Germinal center (tissue), 1 donor: ENCODE measurements around the gene STAT1.

Experiments used
- DNase-seq: peaks from one replicate; pipeline ENCODE4 v3.0.0; 2012; ENCODE audit warnings: mixed read lengths, low spot score

STAT1 gene

DNA sequence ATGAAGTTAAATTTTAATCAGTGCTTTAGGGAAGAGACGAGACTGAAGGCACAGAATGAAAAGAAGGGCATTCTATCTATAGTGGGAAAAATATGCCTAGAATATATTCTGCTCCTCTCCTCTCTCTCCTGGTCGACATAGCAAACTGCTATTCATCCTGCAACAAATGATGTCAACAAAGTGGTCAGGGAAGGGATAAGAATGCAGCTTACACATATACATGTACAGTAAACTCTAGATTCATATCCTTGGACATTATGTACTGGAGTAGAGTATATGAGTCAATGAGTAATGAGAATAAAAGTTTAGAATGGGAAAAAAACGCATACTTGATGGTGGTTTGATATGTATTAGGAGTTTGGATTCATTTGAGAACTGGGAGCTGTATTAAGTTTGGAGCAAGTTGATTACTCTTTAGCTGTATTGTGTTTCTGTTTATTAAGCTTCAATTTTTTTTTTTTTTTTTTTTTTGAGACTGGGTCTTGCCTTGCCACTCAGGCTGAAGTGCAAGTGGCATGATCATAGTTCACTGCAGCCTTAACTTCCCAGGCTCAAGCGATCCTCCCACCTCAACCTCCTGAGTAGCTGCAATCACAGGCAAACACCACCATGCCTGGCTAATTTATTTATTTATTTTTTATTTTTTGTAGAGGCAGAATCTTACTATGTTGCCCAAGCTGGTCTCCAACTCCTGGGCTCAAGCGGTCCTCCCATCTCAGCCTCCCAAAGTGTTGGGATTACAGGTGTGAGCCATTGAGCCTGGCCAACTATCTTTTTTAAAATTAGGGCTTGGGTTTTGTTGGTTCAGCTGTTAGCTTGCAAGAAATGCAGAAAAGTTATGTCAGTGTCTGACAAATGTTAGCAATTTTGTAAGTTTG, 53.8 kb downstream of the STAT1 start:
- no peak for DNase-seq

DNA sequence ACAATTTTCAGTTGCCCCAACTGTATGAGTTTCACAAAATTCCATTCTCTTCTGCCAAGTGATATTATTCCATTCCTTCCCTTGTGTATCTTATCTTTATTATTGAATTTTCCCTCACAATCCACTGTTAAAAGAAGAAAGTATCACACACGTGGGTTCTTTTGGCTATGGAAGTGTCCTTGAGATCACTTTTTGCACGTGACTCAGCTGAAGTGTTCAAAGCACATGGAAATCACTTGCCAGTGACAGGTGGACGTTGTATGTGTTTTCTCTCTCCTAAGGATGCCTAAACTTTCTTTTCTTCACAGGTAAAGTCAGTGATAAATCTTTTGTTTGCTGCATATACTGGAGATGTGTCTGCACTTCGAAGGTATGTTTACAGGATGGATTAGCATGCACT, 60.7 kb downstream of the STAT1 start:
- no peak for DNase-seq

DNA sequence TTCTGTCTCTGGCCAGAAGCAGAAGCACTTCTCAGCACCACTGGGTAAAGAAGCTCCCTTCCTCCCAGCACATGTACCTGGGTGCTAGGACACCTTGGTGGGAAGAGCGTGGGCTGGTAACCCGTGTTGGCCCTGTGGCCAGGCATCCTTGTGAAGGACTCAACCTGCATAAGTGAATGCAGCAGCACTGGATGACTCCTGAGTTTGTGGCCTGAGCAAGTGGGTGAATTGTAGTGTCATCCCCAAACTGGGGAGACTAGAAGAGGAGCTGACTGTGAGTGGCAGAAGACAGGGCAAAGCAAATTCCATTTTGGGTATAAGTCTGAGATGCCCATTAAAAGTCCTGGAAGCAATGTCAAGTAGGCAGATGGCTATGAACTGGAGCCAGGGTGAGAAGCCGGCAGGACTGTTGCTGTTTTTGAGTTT, 63.4 kb downstream of the STAT1 start:
- DNase-seq = no peak

DNA sequence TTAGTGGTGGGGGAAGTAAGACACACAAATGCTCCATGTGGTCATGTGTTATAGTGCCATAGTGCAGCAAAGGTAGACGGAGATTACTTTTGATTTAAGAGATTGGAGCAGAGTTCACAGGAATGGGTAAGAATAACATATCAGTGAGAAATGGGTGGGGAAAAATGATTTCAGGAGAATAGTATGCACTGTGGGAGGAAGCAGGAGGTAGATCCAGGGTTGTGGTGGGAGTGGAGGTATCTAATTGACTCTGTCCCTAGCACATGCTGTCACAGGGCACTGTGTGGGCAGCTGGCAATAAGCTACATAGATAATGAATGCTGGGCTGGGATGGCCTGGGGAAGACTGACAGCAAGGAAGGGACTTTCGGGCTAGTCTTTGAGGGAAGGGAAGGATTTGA, 65.3 kb downstream of the STAT1 start:
- DNase-seq = no peak

DNA sequence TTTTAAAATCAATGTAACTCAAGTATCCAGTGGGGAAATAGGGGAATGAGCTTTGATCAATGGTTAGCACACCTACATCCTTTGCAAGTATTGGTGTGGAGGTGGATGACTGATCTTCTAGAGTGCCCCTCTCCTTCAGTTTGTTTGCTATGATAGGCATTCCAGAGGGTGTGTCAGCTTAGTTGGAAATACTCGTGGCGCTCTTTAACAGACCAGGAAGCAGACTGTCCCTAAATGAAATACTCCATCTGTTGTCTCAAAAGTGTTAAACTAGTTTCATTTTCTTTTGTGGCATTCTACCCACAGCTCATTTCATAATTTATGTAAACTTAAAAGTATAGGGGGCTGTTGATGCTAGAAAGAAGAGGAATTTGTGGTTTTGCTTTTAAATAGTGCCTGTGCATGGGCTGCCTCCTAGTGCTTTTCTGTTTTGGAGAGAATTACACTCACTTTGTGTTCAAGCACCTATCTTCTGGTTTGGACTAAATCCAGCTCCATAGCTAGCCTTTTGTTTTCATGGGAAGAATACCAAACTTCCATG, 66.2 kb downstream of the STAT1 start:
- DNase-seq = no peak

DNA sequence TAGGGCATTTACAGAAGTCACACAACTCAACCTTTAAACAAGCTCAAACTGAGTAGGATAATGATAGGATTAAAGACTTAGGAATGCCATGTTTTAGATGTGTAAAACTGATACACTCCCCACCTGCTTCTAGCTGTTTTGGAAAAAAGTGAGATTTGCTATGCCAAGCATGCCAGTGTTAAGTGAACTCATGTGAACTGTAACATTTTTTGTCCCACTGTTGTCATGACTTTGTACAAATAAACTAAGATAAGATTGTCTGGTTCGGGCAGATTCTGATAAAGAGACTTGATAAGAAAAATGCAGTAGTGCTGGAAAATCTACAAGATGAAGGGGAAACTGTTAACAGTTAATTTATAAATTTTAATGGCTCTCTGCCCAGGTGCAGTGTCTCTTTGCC, 66.8 kb downstream of the STAT1 start:
- DNase-seq = no peak

DNA sequence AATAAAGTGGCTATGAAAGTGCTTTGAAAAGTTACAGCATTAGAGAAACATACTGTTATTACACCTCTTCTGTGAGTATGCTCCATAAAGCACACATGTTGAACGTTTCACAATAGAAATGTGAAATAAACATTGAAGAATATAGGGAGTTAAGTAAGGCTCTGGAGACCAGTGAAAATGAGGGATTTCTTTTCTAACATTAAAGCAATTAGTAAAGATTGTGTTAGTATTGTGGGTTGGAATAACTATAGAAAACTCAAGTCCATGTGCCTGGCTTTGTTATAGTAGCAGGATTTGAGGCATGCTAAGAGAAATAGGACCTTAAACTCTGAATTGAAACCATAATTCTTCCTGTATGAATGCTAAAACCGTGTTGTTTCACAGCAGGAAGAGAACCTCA, 70.3 kb downstream of the STAT1 start:
- DNase-seq = no peak

DNA sequence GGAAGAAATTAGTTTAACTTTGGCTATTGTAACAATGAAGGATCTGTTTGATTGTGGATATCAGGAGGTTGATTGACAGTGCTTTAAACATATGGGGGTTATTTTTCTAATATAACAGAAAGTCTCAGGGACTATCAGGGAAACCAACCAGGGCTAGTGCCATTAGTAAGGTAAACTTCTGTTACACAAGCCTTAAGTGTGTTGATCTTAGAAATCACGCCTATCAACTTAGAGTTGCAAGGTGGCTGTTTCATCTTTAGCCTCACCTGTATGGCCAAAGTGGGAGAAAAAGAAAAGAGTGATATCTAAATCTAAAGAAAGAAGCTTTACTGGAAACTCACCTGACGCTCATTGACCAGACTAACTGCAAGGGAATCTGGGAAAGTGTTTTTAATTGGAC, 71.3 kb downstream of the STAT1 start:
- no peak for DNase-seq

DNA sequence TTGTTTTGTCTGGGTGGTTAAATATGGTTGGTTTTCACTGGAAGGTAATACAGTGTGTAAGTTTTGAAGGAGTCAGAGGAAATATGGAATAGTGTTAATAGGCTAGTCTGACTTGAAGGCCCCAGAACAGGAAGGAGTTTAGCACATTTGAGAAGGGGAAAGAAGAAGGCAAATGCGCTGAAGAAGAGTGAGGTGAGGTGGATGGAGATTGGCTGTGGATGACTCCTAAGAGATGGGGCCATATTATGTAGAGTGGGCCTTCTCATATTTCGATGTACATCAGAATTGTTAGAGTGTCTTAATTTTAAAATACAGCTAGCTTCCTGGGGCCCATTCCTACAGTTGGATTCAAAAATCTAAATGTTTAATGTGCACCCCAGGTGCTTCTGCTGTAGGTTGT, 72.4 kb downstream of the STAT1 start:
- no peak for DNase-seq

DNA sequence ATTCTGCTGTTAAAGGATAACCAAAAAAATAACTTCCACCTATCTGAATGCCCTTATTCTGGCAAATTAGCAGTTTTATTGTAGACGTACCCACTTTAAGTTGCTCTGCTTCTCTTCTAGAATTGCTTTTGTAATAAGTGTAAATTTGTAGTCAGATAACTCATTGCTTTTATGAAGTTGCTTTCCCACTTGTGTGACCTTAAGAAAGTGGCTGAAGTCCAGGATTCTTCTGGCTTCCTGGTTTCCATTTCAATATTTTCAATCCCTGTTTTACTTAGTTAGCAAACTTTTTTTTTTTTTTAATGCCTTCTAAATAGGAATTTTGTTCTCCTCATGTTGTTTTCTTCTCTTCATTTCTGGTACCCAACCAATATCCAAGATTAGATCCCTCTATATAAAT, 73.5 kb downstream of the STAT1 start:
- DNase-seq = no peak

DNA sequence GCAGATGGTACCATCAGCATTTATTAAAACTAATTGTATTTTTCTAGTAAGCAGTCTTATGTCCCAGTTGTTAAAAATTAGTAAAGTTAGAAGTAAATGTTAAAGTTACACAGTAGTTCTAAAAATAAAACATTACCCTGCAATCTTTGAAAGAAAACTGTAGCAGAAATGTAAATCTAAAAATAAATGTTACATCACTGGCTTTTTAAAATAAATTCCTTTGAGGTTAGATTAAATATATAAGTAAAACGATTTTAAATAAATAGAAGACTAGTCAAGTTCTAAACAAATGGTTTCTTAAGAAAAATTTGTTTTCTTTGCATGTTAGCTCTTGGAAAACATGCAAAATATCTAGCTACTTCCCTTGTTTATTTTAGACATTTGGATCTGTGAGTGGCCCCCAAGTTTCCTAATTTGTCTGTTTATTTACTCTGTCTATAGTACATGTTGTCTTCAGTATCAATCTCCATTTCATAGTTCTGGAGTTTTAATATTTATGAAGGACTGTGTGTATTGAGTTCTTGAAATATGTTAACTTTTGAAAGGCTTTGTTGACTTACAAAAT, 75.1 kb downstream of the STAT1 start:
- no peak for DNase-seq

DNA sequence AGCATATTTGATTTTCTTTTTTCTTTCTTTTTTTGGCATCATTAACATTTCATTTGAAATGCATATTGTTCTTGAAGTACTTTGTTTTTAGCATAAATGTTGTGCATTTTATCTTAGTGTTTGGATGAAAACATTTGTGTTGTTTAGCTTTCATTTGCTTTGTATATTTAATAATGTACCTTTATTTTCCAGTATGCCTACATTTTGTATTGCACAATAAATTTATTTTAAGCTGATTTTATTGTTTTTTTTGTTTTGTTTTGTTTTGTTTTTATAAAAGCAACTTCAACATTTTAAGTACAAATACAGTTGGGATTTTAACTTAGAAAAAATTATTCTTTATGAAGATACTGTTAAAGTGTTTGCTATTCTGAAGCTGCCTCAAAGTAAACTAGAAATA, 78.9 kb downstream of the STAT1 start:
- DNase-seq = no peak

DNA sequence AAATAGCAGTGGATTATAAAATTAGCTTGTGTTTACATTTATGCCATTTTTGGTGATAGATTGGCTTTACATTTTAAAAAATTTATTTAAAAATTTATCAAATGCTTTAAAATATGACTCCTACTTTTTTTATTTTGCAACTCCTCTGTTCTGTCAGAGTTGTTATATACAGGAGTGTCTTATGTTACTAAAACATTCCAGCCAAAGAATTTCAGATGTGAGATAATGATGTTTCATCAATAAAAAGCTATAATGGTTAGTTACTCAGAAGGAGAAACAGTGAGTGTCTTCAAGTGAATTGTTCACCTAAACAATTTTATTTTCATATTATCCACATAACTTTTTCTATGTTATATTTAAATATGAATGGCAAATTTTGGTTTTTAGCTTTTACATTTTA, 80.6 kb downstream of the STAT1 start:
- no peak for DNase-seq

DNA sequence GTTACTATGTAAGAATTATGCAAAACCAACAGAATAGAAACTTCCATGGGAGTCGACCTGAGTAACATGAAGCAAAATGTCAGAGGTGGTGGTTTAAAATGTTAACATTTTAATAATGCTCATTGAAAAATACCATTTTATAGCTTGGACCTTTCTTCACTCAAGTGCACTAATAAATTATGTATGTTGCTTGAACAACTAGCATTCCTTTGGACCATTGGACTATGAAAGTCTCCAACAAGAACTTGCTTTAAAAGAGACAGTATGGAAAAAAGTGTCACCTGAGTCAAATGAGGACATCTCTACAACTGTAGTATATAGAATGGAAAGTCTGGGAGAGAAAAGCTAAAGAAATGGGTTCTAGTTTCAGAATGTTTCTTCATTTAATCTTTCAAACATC, 81.5 kb downstream of the STAT1 start:
- no peak for DNase-seq

DNA sequence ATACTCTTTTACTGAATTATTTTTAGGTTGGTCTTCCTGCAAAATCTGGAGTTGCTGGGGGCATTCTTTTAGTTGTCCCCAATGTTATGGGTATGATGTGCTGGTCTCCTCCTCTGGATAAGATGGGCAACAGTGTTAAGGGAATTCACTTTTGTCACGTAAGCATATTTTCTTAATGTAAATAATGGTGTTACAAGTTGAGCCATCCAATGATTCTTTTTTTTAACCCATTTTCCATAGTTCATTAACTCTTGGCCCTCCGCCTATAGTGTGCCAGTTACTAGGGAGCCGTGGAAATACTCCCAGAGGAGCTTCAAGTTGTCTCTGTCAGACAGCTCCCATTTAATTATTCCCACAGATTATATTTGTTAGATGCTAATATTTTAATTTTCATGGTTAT, 83.6 kb downstream of the STAT1 start:
- DNase-seq = no peak

DNA sequence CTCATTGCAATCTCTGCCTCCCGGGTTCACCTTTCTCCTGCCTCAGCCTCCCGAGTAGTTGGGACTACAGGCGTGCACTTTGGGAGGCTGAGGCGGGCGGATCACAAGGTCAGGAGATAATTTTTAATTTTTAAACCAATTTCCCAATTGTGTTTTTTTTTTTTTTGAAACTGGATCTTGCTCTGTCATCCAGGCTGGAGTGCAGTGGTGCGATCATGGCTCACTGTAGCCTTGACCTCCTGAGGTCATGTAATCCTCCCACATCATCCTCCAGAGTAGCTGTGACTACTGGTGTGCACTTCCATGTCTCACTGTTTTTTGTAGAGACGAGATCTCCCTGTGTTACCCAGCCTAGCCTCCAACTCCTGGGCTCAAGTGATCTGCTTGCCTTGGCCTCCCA, 84.1 kb downstream of the STAT1 start:
- DNase-seq = no peak

DNA sequence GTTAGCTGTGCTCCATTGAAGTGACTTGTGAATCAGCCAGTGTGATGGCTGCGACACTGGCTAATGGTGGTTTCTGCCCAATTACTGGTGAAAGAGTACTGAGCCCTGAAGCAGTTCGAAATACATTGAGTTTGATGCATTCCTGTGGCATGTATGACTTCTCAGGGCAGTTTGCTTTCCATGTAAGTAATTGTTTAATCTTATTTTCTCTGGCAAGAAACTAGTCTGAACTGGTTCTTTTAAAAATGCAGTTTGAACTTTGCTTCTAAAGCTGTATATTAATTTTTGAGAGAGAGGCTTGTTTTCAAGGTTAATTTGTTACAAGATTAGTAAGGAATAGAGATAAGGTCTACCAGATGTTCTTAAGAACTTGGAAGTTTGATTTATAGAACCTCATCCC, 86.7 kb downstream of the STAT1 start:
- no peak for DNase-seq

DNA sequence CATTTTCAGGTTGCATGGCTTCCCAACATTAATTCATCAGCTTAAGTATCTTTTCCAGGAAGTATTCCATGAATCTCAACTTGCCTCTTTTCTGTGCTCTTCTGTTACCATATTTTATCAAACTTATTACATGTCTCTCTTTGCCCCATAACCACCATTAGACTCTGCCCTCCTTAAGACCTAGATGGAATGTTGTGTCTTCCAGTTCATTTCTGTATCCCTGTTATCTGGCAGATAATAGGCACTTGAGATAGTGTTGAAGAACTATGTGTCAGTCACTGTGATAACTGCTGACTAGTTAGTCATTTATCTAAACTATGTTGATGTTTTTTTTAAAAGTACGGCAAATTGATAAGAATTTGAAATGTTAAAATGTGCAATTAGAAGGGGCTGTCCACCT, 91.6 kb downstream of the STAT1 start:
- DNase-seq = no peak

DNA sequence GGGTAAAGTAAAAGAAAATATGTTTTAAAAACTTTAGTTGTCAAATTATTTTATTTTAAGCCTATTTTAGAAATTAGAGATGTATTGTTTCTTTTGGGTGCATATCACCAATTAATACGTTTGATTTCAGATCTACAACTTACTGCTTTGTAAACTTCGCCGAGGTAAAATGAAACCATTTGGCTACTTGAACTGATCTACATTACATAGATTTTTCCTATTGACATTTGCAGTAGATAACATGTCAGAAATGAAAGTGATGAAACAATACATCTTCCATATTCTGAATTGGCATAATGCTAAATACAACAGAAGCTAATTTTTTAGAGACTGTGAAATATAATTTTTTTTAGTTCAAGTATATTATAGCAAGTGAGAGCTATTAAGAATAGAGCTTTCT, 93.9 kb downstream of the STAT1 start:
- no peak for DNase-seq
